GM18505 (cell line): ENCODE data around the gene ITGB7.
A peak's percentile ranks its signal among the peaks of the same experiment; 100 is the strongest.

Experiments used
- ATAC-seq: cut with Tn5 transposase; IDR thresholded peaks from one replicate; pipeline ENCODE4 v1.9.1; 2021; ENCODE audit not compliant: unreplicated experiment
- POLR2A ChIP-seq: IDR thresholded peaks from 4 replicates; pipeline ENCODE4 v1.6.1; 2011; ENCODE audit warnings: borderline replicate concordance; ENCODE audit not compliant: insufficient read depth, insufficient read length; ENCODE audit errors: extremely low read depth

ITGB7 gene

DNA sequence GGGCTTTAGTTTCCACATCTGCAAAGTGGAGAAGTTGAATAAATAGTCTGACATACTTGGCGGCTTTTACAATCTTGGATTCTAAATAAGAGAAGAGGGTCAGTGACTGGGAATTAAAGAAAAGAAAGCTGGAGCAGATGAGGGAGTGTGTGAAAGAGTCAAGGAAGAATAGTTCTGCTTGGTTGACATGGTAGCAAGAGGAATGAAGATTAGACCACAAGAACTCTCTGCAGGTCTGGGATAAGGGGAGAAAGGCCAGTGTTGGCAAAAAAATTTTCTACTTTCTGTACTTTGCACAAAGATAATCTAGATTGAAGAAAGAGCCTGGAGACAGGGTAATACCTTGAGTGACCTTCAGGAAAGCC, 5.9 kb downstream of the ITGB7 start:
- TF ChIP-seq POLR2A, result no peak
- no peak for ATAC-seq

DNA sequence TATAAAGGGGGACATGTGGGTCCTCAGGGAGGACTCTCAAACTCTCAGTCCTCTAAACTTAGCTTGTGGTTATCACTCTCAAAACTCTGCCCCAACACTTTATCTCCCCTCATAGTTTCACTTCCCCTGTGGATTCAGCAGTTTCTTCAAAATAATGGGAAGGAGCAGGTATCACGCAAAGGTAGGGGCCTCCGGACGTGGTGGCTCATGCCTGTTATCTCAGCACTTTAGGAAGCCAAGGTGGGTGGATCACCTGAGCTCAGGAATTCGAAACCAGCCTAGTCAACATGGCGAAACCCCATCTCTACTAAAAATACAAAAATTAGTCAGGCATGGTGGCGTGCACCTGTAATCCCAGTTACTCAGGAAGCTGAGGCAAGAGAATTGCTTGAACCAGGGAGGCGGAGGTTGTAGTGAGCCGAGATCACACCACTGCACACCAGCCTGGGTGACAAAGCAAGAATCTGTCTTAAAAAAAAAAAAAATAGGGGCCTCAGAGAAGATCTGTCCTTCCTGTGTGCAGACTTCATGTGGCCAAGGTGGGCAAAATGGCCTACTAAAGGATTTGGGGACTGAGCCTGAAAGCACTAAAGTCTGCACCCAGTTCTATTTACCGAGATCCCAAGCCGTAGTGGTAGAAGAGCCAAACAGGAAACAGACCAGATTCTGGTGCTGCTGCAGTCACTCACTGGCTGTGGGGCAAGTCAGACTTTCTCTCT, 6.4 kb downstream of the ITGB7 start:
- peak; percentile 46 for ATAC-seq
- no peak for TF ChIP-seq POLR2A

DNA sequence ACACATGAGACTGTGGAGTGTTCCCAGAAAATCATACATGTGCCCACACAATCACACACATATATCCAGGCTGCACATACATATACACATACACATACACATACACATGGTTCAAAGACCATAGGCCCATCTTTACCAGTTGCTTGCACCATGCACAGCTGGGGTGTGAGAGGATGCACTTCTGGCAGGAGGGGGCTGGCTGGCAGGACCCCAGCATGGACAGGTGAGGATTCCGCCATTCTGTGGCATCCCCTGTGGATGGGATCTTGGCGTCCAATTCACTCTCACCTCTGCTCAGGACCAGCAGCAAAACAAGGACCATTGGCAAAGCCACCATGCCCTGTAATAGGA, 7.0 kb downstream of the ITGB7 start:
- TF ChIP-seq POLR2A, result no peak
- ATAC-seq, result peak; percentile 3

DNA sequence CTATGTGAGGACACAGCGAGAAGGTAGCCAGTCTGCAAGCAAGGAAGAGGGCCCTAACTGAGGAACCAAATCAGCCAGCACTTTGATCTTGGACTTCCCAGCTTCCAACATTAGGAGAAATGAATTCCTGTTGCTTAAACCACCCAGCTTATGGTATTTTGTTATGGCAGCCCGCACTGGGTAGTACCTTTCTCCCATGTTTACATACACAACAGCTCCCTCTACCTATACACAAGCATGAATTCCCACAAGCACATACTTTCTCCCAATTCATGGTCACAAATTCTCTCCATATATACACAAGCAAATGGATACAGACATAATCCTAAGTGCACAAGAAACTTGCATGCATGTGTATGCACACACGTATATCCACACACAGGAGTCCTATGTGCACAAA, 7.4 kb downstream of the ITGB7 start:
- no peak for TF ChIP-seq POLR2A
- ATAC-seq, result no peak

DNA sequence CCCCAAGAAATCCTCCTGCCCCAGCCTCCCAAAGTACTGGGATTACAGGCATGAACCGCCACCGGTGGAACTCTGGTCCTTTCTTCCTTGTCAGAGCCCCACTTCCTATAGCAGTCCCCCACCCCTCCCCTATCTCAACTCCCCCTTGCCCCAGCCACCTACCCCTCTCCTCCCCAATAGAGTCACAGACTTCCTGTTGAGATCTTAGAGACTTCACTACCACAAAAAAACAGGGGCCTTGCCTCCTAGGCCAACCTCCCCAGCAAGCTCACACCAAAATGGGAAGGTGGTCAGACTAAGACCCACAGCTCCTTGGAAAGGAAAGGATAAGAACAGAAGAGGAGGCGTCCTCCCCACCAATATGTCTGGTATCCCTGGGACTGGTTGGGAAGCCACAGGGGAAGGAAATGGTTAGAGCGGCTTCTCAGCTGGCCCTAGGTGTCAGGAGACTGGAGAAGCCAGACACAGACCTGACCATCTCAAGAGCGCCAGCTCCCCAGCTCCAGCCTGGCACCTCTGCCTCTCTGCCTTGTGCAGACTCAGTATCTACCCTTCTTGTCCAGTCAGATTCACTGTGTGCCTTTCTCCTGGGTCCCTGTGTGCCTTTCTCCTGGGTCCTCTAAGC, 8.5 kb downstream of the ITGB7 start:
- ATAC-seq, result no peak
- no peak for TF ChIP-seq POLR2A

DNA sequence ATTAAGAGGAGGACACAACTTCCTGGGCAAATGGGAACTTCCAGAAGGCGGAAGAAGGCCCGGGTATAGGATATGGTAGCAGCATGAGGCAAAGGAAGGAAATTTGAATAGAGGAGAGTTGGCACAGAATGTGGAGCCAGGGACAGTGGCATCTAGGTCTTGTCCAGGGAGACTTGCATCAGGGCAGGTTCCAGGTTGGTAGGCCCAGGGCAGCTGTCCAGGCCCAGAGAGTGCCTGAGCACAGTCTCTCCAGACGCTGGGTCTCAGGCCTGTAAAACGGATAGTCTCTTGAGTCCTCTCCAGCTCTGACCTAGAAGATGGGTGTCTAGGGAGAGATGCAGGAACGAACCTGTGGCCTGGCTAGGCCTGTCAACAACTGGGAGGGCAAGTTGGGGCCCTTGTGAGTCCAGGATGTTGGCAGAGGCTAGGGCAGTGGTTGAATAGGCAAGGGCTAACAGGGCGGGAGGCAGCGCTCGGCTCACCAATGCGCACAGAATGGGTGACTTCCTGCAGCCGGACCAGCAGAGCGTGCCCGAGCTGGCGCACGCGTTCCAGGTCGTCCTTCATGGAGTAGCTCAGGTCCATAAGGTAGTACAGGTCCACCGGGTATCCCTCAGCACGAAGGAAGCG, 9.9 kb downstream of the ITGB7 start:
- peak; percentile 29 for TF ChIP-seq POLR2A
- ATAC-seq, result no peak

DNA sequence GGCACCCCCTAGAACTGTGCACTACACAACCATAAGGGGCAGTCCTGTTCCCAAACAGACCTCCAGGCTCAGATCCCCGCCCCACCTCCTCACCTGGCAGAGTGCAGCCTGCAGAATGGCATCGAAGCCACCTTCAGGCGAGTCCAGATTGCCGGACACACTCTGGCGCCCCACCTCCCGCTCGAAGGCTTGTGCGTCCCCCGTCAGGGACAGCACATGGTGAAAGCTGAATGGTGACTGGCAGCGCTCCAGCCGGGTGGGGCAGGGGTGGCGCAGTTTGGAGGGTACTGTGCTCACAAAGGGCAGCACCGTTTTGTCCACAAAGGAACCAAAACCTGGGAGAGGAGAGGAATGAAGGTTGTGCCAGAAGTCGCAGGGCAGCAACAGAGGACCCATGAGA, 10.6 kb downstream of the ITGB7 start:
- no peak for ATAC-seq
- no peak for TF ChIP-seq POLR2A

DNA sequence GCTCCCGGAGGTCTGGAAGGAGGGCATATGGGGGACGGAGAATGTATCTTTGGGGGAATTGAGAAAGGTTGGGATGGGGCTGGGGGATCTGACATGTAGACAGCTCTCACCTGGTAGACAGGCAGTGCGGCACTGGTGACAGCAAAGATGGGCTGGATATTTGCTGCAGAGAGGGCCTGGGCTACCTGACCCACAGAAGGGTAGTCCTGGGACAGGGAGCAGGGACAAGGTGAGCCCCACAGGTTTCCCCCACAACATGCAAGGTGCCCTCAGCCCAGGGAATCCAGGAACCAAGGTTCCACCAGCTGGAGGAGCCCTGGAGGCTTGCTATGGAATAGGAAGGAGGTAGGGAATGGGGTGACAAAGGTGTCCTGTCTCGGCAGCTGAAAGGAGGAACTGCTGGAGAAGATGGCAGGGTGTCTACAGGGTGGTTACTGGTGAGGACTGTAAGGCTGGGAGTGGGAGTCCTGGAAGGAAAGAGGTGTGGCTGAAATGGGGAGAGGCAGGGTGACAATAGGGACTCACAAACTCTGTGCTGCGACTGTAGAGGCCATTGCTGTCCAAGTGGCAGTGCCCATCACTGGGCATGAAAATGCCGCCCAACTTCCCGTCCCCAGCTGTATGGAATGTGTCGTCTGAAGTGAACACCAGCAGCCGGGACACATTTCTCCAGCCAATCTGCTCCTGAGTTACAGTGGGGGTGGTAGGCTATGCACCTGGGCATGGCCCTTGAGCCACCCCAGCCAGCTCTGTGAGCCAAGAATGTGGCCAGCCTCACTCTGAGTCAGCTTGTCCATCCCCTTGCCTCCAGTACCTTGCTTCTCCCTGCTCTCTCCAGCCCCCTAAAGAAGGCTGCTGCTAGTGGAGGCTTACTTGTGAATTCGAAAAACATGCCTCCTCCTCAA, 11.3 kb downstream of the ITGB7 start:
- ATAC-seq, result no peak
- TF ChIP-seq POLR2A, result peak; percentile 38

DNA sequence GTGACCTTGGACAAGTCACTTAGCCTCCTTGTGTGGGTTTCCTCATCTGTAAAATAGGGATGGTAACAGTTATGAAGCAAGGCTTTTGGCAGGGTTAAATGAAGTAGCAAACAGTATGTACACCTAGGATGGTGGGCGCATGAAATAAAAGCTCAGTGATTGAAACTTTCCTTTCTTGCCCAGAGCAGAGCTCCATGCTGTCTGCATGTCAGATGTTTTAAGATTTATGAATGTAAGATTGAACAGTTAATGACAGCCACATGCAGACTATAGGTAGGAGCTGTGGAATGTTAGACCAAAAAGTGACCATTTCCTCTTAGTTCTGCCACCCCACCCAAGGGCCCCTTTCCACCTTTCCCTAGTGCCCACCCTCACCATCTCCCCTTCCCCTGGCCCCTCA, 12.1 kb downstream of the ITGB7 start:
- ATAC-seq, result no peak
- no peak for TF ChIP-seq POLR2A

DNA sequence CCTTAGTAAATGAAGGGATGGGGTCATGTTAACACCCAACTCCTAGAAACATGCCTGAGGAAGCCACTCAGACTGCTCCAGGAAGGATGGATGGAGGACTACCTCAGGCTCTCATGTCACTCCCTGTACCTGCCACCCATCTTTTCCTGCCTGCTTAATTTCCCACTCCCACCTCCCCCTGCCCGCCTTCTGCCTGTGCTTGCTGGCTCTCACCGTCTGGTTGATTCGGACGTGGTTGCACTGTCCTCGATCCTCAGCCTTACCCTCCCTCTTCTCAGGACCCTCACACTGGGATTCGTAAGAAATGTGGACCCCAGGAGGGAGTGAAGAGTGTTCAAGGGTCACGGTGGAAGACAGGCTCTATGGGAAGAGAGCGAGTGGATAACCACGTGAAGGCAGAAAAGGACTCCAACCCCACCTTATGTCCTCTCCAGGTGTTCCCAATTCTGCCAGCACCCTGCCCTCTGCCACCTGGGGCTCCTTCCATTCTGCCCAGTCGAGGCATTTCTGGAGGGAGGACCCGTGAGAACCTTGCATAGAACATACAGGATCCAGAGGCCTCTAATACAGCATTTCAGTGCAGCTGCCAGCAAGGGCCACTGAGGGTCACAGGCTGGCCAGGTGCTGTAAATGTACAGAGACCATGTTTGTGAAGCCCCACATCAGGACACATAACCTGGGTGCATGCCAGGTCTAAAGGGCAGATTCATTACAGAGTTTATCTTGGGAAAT, 12.9 kb downstream of the ITGB7 start:
- TF ChIP-seq POLR2A, result peak; percentile 13
- no peak for ATAC-seq

DNA sequence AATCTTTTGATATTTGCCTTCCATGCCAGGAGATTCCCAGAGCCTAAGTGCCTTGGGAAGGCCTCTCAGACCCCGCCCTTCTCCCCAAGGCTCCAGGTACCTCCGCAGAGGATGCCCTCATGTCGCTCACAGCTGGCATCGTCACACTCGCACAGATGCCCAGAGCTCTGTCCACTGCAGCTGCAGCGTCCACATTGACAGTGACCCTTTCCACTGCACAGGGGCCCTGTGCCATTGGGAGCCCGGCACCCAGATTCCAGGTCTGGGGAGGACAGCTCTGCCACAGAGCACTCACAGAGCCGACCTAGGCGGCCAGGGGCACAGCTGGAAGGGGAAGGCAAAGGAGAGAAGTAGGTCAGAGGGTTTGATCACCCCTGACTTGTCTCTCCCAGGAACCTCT, 14.0 kb downstream of the ITGB7 start:
- no peak for ATAC-seq
- TF ChIP-seq POLR2A, result no peak

DNA sequence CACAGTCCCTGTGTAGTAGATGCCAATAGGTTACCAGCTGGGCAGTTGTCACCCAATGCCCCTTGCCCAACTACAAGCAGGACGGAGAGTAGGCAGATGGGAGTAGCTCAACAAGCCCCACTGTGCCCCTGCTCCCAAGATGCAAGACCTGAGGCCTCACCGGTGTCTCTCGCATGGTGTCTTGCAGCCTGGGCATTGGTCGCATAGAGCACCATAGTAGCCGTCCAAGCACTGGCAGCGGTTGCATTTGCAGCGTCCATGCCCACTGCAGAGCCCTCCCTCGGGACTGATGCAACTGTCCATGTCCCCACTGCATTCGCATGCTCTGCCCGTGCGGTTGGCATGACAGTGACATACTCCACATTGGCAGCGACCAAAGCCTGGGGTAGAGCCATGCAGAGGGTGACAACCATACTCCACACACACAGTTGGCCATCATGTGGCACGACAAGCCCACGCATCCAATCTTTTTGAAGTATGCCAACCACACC, 14.5 kb downstream of the ITGB7 start:
- no peak for ATAC-seq
- no peak for TF ChIP-seq POLR2A

DNA sequence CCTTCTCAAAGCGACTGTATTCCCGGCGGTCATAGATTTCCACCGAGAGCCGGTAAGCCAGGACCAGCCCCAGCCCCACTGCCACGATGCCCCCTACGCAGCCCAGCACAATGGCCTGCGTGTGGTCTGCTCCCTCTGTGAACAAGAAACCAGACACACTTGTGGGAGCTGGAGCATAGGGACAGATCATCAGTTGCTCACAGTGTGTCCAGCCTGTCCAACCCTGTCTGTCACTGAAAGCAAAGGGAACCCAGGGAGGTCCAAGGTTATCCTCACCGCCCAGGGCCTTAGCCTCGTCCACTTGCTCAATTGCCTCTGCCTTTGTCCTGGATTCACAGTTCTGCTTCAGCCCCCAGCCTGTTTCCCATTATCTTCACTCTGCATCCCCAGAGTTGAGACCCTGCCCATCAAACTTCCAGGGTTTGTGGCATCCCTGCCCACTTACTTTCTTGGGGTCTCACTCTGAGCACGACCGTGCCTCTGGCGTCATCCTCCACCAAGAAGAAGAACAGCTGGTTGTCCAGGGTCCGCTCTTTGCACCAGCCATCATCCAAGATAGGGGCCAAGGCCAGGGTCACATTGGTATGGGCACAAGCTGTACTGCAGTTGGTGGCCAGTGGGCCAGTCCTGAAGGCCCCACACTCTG, 15.0 kb downstream of the ITGB7 start:
- ATAC-seq, result no peak
- no peak for TF ChIP-seq POLR2A
